ENCODE data around the gene NBPF3.

DNA sequence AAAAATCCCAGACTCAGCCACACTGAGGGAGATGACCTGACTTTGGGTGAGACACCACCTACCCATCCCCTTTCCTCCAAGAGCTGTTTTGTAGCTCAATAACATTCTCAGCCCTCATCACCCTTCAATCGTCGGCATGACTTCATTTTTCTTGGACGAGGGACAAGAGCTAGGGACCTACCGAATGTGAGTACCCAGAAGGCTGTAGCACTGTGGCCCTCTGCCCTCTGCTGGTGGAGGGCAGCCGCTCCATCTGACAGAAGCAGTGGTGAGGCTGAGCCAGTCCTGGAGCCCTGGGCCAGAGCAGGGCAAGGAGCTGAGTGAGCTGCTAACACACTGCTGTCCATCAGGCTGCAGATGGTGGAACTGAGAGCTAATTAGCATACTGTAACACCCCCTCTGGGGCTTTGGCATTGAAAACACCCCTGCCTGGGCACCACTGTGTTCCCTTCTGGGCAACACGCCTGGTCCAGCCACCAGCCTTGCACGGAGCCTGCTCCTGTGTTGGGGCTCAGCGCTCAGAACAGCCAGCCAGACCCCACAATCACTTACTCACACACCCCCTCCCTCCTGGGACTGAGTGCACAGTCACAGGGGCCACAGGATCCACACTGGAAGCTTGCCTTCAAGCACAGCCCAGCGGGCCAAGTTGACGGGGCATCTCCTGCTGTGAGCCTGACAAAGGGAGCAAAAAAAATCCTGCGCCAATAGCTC, 51.0 kb downstream of the NBPF3 start:
- TF ChIP-seq CTCF (IDR thresholded peaks at IDR 0.05) = peak in 4 of 6 experiments; percentile 26 to 55 (median 42)
- no peak for TF ChIP-seq POLR2A (IDR thresholded peaks at IDR 0.05)
